ENCODE measurements around the gene SRD5A1. TPM values are rescaled to one million over a fixed set of nuclear protein-coding genes. Genes with fewer than 3 reads are reported as not detected.

SRD5A1 gene
- total RNA-seq, 6 experiments from 2014 or later, result 24.0 to 28.5 (median 26.6) TPM

- no peak overlapping the region for H3K4me3 Mint-ChIP-seq
- no peak for DNase-seq
- H3K27me3 Mint-ChIP-seq (ENCODE audit: insufficient read depth), result no peaks in the 10 kb centered on the region
- H3K36me3 Mint-ChIP-seq (ENCODE audit: low read depth), result peaks cover 30% of the 10 kb centered on the region
- TF ChIP-seq, protein P1, sequence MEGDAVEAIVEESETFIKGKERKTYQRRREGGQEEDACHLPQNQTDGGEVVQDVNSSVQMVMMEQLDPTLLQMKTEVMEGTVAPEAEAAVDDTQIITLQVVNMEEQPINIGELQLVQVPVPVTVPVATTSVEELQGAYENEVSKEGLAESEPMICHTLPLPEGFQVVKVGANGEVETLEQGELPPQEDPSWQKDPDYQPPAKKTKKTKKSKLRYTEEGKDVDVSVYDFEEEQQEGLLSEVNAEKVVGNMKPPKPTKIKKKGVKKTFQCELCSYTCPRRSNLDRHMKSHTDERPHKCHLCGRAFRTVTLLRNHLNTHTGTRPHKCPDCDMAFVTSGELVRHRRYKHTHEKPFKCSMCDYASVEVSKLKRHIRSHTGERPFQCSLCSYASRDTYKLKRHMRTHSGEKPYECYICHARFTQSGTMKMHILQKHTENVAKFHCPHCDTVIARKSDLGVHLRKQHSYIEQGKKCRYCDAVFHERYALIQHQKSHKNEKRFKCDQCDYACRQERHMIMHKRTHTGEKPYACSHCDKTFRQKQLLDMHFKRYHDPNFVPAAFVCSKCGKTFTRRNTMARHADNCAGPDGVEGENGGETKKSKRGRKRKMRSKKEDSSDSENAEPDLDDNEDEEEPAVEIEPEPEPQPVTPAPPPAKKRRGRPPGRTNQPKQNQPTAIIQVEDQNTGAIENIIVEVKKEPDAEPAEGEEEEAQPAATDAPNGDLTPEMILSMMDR (IDR thresholded peaks at IDR 0.05), result no peak
- no peaks in the 10 kb centered on the region for H3K9me3 Mint-ChIP-seq
- H3K27ac Mint-ChIP-seq, result no peak overlapping the region
- no peaks in the 10 kb centered on the region for H3K4me1 Mint-ChIP-seq (ENCODE audit: low read depth)
Measured at GRCh38 chr5:6652025-6652424, 18.8 kb downstream of the SRD5A1 start.

- TF ChIP-seq, protein P1 (IDR thresholded peaks at IDR 0.05), result no peak
- no peaks in the 10 kb centered on the region for H3K9me3 Mint-ChIP-seq
- DNase-seq, result no peak
- H3K4me1 Mint-ChIP-seq (ENCODE audit: low read depth), result no peaks in the 10 kb centered on the region
- no peak overlapping the region for H3K4me3 Mint-ChIP-seq
- H3K27ac Mint-ChIP-seq, result no peak overlapping the region
- H3K36me3 Mint-ChIP-seq (ENCODE audit: low read depth), result peaks cover 46% of the 10 kb centered on the region
- H3K27me3 Mint-ChIP-seq (ENCODE audit: insufficient read depth), result no peaks in the 10 kb centered on the region
Measured at GRCh38 chr5:6655432-6655831, 22.2 kb downstream of the SRD5A1 start.

- H3K27me3 Mint-ChIP-seq (ENCODE audit: insufficient read depth), result no peaks in the 10 kb centered on the region
- no peak overlapping the region for H3K27ac Mint-ChIP-seq
- TF ChIP-seq, protein P1 (IDR thresholded peaks at IDR 0.05), result no peak
- no peaks in the 10 kb centered on the region for H3K9me3 Mint-ChIP-seq
- DNase-seq, result no peak
- H3K4me3 Mint-ChIP-seq, result no peak overlapping the region
- peaks cover 50% of the 10 kb centered on the region for H3K36me3 Mint-ChIP-seq (ENCODE audit: low read depth)
- H3K4me1 Mint-ChIP-seq (ENCODE audit: low read depth), result no peaks in the 10 kb centered on the region
Measured at GRCh38 chr5:6656680-6657079, 23.4 kb downstream of the SRD5A1 start.

DNA sequence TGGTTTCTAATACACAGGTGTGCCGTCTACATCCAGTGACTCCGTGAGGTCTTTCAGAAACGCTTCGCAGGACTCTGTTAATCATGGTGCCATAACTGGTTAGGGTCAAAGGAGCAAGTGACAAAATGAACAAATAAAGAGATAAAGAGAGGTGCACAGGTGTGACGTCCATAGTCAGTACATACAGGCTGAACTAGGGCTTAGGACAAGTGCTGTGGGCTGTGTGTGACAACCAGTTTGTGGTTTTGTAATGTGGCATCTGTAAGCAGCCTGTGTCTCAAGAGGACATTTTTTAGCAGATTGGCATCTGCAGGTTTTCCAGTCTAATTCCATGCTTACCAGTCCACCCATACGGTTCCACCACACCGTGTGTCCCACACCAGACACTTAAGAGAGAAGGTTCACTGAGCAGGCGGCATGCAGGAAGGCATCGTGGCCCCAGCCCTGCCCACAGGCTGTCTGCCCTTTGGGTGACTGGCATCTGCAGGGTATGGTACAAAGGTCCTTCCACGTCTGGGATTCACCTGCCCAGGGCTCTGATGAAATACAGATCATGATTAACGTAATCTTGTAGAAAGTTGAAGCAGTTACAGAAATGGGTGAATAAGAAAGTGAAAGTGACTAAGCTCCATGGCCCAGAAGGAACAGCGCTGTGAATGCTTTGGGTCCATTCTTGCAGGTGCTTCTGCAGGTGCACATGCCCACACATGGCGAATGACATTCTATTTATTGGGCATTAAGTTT lies 26.9 kb downstream of the SRD5A1 start:
- Mint-ChIP-seq H3K27me3 (ENCODE audit: insufficient read depth) (peaks cover 1% of the 10 kb centered on the region; the same call in 1 of the 2 replicates), H3K4me1 (ENCODE audit: low read depth) (no peaks in the 10 kb centered on the region), H3K4me3 (no peak overlapping the region), H3K9me3 (no peaks in the 10 kb centered on the region), H3K27ac (no peak overlapping the region), H3K36me3 (ENCODE audit: low read depth) (peaks cover 40% of the 10 kb centered on the region)
- TF ChIP-seq, protein P1 (IDR thresholded peaks at IDR 0.05), result no peak
- DNase-seq, result no peak

DNA sequence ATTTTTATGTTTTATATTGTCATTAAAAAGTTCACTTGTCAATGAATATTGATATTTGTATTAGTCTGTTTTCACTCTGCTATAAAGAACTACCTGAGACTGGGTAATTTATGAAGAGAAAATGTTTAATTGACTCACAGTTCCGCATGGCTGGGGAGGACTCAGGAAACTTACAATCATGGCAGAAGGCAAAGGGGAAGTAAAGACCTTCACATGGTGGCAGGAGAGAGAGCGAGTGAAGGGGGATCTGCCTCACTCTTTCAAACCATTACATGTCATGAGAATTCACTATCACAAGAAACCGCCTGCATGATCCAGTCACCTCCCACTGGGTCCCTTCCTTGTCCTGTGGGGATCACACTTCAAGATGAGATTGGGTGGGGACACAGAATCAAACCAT lies 27.4 kb downstream of the SRD5A1 start:
- H3K4me1 Mint-ChIP-seq (ENCODE audit: low read depth), result no peaks in the 10 kb centered on the region
- no peaks in the 10 kb centered on the region for H3K9me3 Mint-ChIP-seq
- H3K27me3 Mint-ChIP-seq (ENCODE audit: insufficient read depth), result peaks cover 1% of the 10 kb centered on the region; the same call in 1 of the 2 replicates
- TF ChIP-seq, protein P1 (IDR thresholded peaks at IDR 0.05), result no peak
- no peak overlapping the region for H3K4me3 Mint-ChIP-seq
- H3K36me3 Mint-ChIP-seq (ENCODE audit: low read depth), result peaks cover 34% of the 10 kb centered on the region
- DNase-seq, result no peak
- no peak overlapping the region for H3K27ac Mint-ChIP-seq
